HG03442 (cell line): ENCODE measurements around the gene ABCD3.
A peak's percentile ranks its signal among the peaks of the same experiment; 100 is the strongest.
"Not testable (repeated sequence)": the region's sequence is repeated elsewhere in the genome, so short reads cannot be mapped to it uniquely, and the experiment has no call there.

Experiments
- ATAC-seq: cut with Tn5 transposase; IDR thresholded peaks from one replicate; pipeline ENCODE4 v1.9.1; 2021; ENCODE audit warnings: mild to moderate bottlenecking, moderate library complexity; ENCODE audit not compliant: unreplicated experiment

The ABCD3 gene

GRCh38 chr1:94417978-94418663 is at the start of gene ABCD3:
TSS of gene ABCD3 (plus strand) at chr1:94418389. CDS start at chr1:94418479, 90 bp downstream.
- peak; percentile 94 for ATAC-seq

GRCh38 chr1:94372771-94373170 is 45.4 kb upstream of the ABCD3 start:
- not testable (repeated sequence) for ATAC-seq

GRCh38 chr1:94373311-94373710 is 44.9 kb upstream of the ABCD3 start:
- not testable (repeated sequence) for ATAC-seq

- not testable (repeated sequence) for ATAC-seq
Measured at GRCh38 chr1:94375666-94376065, 42.5 kb upstream of the ABCD3 start.

- not testable (repeated sequence) for ATAC-seq
Measured at GRCh38 chr1:94378493-94378892, 39.7 kb upstream of the ABCD3 start.

- no peak for ATAC-seq
Measured at GRCh38 chr1:94379615-94380014, 38.6 kb upstream of the ABCD3 start.

- ATAC-seq, result no peak
Measured at GRCh38 chr1:94382201-94382600, 36.0 kb upstream of the ABCD3 start.

GRCh38 chr1:94383966-94384408 is 34.2 kb upstream of the ABCD3 start:
- no peak for ATAC-seq

- ATAC-seq, result no peak
Measured at GRCh38 chr1:94384485-94385265, 33.5 kb upstream of the ABCD3 start.

GRCh38 chr1:94385308-94385929 is 32.8 kb upstream of the ABCD3 start:
- ATAC-seq, result no peak

- no peak for ATAC-seq
Measured at GRCh38 chr1:94389298-94389697, 28.9 kb upstream of the ABCD3 start.

GRCh38 chr1:94394247-94394646 is 23.9 kb upstream of the ABCD3 start:
- ATAC-seq, result no peak

GRCh38 chr1:94395231-94395630 is 23.0 kb upstream of the ABCD3 start:
- no peak for ATAC-seq

- ATAC-seq, result no peak
Measured at GRCh38 chr1:94395748-94396309, 22.4 kb upstream of the ABCD3 start.

- ATAC-seq, result no peak
Measured at GRCh38 chr1:94396356-94397010, 21.7 kb upstream of the ABCD3 start.

- ATAC-seq, result no peak
Measured at GRCh38 chr1:94398356-94398755, 19.8 kb upstream of the ABCD3 start.

GRCh38 chr1:94399453-94399852 is 18.7 kb upstream of the ABCD3 start:
- ATAC-seq, result no peak

- no peak for ATAC-seq
Measured at GRCh38 chr1:94401206-94401605, 17.0 kb upstream of the ABCD3 start.

GRCh38 chr1:94406446-94406845 is 11.7 kb upstream of the ABCD3 start:
- no peak for ATAC-seq

GRCh38 chr1:94408104-94408830 is 9.9 kb upstream of the ABCD3 start:
- ATAC-seq, result no peak
